ENCODE data around the gene LRMDA. TPM values are rescaled to one million over a fixed set of nuclear protein-coding genes. Genes with fewer than 3 reads are reported as not detected.

Gene LRMDA
- total RNA-seq, 4 donors from 2014 or later: 0.88 to 14.1 (median 5.1) TPM; not detected in 1

DNA sequence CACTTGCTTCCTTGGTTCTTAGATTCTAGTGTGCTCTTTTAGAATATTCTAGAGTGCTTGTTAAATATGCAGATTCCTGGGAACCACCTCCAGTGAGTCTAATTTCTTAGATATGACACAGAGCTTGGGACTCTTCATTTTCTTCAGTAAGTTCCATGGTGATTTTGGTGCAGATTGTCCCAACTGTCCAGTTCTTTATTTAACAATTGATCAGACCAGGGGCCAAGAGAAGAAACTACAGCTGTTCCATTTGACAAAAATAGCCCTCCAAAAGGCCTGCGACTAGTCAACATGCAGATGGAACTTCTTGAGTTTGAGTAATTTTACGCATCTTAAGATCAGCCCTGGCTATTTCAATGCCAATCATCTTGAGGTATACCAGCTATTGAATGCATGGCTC, 760.7 kb downstream of the LRMDA start:
- H3K4me3 ChIP-seq: no peak overlapping the region
- intact Hi-C loops (cut with DNase I): no loop called here
- no peaks in the 10 kb centered on the region for H3K9me3 ChIP-seq
- H3K4me1 ChIP-seq: no peaks in the 10 kb centered on the region
- no peaks in the 10 kb centered on the region for H3K27me3 ChIP-seq
- H3K36me3 ChIP-seq: no peaks in the 10 kb centered on the region
- no peak for TF ChIP-seq CTCF (IDR thresholded peaks at IDR 0.05)
- TF ChIP-seq POLR2A (IDR thresholded peaks at IDR 0.05): no peak
- no peak for DNase-seq
- no peak overlapping the region for H3K27ac ChIP-seq
- 83 to 94% methylated on average over 2 of the region's 2 CpGs for WGBS, 2 donors

GRCh38 chr10:76192694-76193320, 761.4 kb downstream of the LRMDA start:
- no peak for DNase-seq
- H3K4me1 ChIP-seq: no peaks in the 10 kb centered on the region
- WGBS, 2 donors: 73 to 86% methylated on average over 7 of the region's 7 CpGs

DNA sequence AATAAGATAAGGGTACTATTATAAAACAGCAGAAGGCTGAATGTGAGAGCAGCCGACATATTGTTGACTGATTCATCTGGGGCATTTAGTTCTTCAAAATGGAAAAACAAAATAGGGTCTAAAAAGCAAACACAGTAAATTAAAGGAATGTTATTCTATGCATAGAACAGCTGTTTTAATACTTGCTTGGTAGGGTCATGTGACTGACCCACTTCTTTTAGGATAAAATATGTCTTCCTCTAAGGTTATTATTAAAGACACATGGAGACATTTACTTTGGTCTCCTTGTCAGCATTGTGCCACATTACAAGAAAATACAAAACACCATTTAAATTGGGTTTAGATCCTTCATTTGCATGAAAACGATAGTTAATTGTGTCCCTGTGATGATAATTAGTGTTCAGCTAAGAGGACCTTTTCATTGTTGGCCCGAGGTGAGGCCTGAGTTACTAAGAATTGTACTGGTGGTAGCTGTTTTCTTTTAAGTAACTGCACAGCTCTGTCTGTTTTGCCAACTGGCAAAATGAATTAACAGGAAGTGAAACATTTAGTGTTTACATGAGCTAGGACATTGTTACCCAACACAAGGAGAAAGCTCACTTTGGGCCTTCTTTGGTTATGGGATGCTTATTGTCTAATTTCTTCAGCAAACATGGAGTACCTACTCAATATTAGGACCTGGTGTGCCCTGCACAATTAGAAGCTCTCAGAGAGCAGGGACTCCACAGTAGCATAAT, 764.4 kb downstream of the LRMDA start:
- no peaks in the 10 kb centered on the region for H3K27me3 ChIP-seq
- H3K4me3 ChIP-seq: no peak overlapping the region
- 59 to 64% methylated on average over 3 of the region's 3 CpGs for WGBS, 2 donors
- peak overlapping the region in 1 of 4 donors; percentile 39 for H3K27ac ChIP-seq
- no peak for DNase-seq
- H3K9me3 ChIP-seq: no peaks in the 10 kb centered on the region
- no peak for TF ChIP-seq CTCF (IDR thresholded peaks at IDR 0.05)
- TF ChIP-seq POLR2A (IDR thresholded peaks at IDR 0.05): no peak
- no peaks in the 10 kb centered on the region for H3K36me3 ChIP-seq
- no peaks in the 10 kb centered on the region for H3K4me1 ChIP-seq
- intact Hi-C loops (cut with DNase I): no loop called here

More at GRCh38 chr10:76192694-76193320, 761.4 kb downstream of the LRMDA start:
- no peaks in the 10 kb centered on the region for H3K27me3 ChIP-seq
- no peak overlapping the region for H3K4me3 ChIP-seq
- H3K27ac ChIP-seq: no peak overlapping the region
- no peak for TF ChIP-seq CTCF (IDR thresholded peaks at IDR 0.05)
- no peak for TF ChIP-seq POLR2A (IDR thresholded peaks at IDR 0.05)
- no peaks in the 10 kb centered on the region for H3K36me3 ChIP-seq
- no peaks in the 10 kb centered on the region for H3K9me3 ChIP-seq
- intact Hi-C loops (cut with DNase I): no loop called here

GRCh38 chr10:76197293-76197692, 765.9 kb downstream of the LRMDA start:
- Histone ChIP-seq H3K27ac (no peak overlapping the region), H3K36me3 (no peaks in the 10 kb centered on the region), H3K27me3 (no peaks in the 10 kb centered on the region), H3K4me3 (no peak overlapping the region), H3K9me3 (no peaks in the 10 kb centered on the region), H3K4me1 (no peaks in the 10 kb centered on the region)
- 81 to 89% methylated on average over 3 to 4 of the region's 4 CpGs for WGBS, 2 donors
- no peak for DNase-seq
- TF ChIP-seq POLR2A (IDR thresholded peaks at IDR 0.05): no peak
- no peak for TF ChIP-seq CTCF (IDR thresholded peaks at IDR 0.05)
- intact Hi-C loops (cut with DNase I): no loop called here

- TF ChIP-seq POLR2A (IDR thresholded peaks at IDR 0.05): no peak
- TF ChIP-seq CTCF (IDR thresholded peaks at IDR 0.05): no peak
- 70 to 76% methylated on average over 4 of the region's 4 CpGs for WGBS, 2 donors
- no peaks in the 10 kb centered on the region for H3K4me1 ChIP-seq
- no peak for DNase-seq
- H3K4me3 ChIP-seq: no peak overlapping the region
- intact Hi-C loops (cut with DNase I): no loop called here
- no peaks in the 10 kb centered on the region for H3K36me3 ChIP-seq
- no peaks in the 10 kb centered on the region for H3K27me3 ChIP-seq
- no peaks in the 10 kb centered on the region for H3K9me3 ChIP-seq
- H3K27ac ChIP-seq: no peak overlapping the region
Measured at GRCh38 chr10:76198287-76199035, 767.0 kb downstream of the LRMDA start.
